ENCODE results near the gene CABYR.

DNA sequence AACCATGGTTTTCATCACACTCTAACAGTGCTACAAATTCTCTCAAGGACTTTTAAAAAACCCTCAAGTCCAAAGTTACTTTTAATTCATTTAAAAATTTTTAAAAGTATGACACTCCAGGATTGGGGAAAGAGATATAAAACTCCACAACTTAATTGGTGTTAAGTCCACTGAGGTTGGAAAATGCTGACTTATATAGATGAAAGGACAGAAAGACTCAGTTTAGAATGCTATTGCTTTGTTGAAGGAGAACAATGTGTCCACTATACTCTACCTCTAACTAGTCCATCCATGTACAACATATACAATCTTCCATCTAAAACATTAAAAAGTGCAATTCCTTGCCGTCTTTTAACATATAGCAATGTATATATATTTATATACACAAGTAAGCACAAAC is 41.2 kb downstream of the CABYR start:
- no peak for TF ChIP-seq GATA3 (IDR thresholded peaks at IDR 0.05; ENCODE audit: low read depth, low read length)
- TF ChIP-seq GATA2 (IDR thresholded peaks at IDR 0.05; ENCODE audit: low read depth, low read length): no peak

Data from SH-SY5Y (cell line).